ENCODE results near the gene GSG1L.

The GSG1L gene

DNA sequence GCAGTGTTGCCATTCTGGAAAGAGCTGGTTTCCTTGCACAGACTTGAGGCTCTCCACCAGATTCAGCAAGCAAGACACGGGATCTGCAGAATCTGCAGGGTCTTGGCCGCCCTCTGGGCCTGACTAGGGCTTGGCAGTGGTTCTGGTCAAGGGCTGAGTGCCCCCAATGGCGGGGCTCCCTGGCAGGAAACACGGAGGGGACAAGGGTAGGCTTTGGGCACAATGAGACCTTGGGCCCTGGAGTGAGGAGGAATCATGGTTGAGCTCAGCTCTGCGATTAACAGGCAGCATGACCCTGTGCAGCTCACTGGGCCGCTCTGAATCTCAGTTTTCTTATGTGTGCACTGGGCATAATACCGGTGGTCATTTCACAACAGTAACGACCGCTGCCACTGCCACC is 249.9 kb downstream of the GSG1L start:
- TF ChIP-seq CTCF (IDR thresholded peaks at IDR 0.05; ENCODE audit: low read depth, low read length): no peak
- DNase-seq (ENCODE audit: low read depth in 2 of 2): no peak
- H3K4me3 ChIP-seq (replicated peaks in 1 of 2; ENCODE audit: low read depth in 2 of 2, low read length in 2 of 2): no peak overlapping the region

DNA sequence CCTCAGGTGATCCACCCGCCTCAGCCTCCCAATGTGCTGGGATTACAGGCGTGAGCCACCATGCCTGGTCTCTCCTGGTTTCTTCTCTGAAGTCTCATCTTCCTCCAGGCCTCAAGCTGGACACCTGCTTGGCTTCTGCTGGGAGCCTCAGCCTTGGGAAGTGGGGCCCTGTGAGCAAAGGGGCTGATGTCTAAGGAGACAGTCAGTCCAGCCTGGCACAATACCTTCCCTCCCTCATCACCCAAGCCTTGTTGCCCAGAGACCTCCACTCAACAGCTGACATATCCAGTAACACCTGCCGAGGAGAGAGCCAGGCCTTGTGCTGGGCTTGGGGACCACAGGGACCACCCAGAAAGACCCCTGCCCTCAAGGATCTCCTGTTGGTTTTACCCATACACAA is 251.6 kb downstream of the GSG1L start:
- no peak for DNase-seq (ENCODE audit: low read depth in 2 of 2)
- H3K4me3 ChIP-seq (replicated peaks in 1 of 2; ENCODE audit: low read depth in 2 of 2, low read length in 2 of 2): no peak overlapping the region
- TF ChIP-seq CTCF (IDR thresholded peaks at IDR 0.05; ENCODE audit: low read depth, low read length): no peak

GRCh38 chr16:27806986-27807385 is 256.5 kb downstream of the GSG1L start:
- no peak overlapping the region for H3K4me3 ChIP-seq (replicated peaks in 1 of 2; ENCODE audit: low read depth in 2 of 2, low read length in 2 of 2)
- DNase-seq (ENCODE audit: low read depth in 2 of 2): no peak
- TF ChIP-seq CTCF (IDR thresholded peaks at IDR 0.05; ENCODE audit: low read depth, low read length): no peak

DNA sequence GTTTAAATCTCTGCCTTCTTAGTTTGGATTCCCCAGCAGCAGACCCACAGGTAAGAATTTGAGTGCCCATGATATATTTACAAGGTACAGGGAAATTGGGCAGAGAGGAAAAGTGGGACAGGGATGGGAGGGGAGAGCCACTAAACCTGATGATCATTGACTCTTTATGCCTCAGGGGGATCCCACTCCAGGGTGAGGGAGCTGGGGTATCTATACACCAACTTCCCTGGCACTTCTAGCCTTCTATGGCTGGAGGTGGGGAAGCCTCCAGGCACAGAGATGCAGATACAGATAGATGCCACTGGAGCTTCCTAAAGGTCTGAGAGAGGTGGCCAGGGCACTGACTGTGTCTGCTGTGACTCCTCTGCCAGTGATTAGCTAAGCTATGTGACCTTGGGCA is 257.1 kb downstream of the GSG1L start:
- no peak overlapping the region for H3K4me3 ChIP-seq (replicated peaks in 1 of 2; ENCODE audit: low read depth in 2 of 2, low read length in 2 of 2)
- DNase-seq (ENCODE audit: low read depth in 2 of 2): no peak
- TF ChIP-seq CTCF (IDR thresholded peaks at IDR 0.05; ENCODE audit: low read depth, low read length): no peak

GRCh38 chr16:27805828-27806351 is 257.6 kb downstream of the GSG1L start:
- no peak for DNase-seq (ENCODE audit: low read depth in 2 of 2)
- TF ChIP-seq CTCF (IDR thresholded peaks at IDR 0.05; ENCODE audit: low read depth, low read length): no peak
- no peak overlapping the region for H3K4me3 ChIP-seq (replicated peaks in 1 of 2; ENCODE audit: low read depth in 2 of 2, low read length in 2 of 2)

DNA sequence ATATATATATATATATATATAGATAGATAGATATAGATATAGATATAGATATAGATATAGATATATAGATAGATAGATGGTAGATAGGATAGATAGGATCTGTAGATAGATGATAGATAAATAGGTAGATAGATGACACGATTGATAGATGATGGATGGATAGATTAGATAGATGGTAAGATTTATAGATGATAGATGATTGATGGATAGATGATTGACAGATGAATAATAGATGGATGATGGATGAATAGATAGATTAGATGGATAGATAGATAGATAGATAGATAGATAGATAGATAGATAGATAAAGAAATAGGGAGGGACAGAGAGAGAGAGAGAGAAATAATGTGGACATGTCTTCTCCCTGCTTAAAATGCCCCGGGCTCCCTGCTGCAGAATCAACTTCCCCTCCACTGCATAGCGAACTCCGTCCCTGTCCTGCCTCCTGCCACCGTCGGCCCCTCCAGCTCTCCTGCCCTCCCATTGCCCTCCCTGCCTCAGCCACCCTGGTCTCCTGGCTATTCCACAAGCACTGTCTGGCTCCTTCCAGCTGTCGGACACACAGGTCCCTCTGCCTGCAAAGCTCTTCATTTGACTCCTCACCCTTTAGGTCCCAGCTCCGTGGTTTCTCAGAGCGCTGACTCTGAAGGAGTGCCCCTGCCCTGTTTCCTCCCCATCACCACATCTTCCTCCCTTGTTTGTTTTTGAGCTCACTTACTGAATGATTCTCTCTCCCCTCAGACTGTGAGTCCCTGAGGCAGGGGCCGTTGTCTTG is 259.6 kb downstream of the GSG1L start:
- DNase-seq (ENCODE audit: low read depth in 2 of 2): no peak
- TF ChIP-seq CTCF (IDR thresholded peaks at IDR 0.05; ENCODE audit: low read depth, low read length): no peak
- H3K4me3 ChIP-seq (replicated peaks in 1 of 2; ENCODE audit: low read depth in 2 of 2, low read length in 2 of 2): no peak overlapping the region
